Neutrophil (primary cell): ENCODE results near the gene EFNA5.

ENCODE experiments used
- H3K27ac ChIP-seq: fragments of 200-600 bp; sonication (generic); 2 replicates; pipeline ENCODE4 v1.5.1; 2016; ENCODE audit warnings: mild to moderate bottlenecking, moderate library complexity
- H3K27me3 ChIP-seq: fragments of 200-600 bp; sonication (generic); 2 replicates; pipeline ENCODE4 v1.6.0; 2016; ENCODE audit warnings: mild to moderate bottlenecking
- H3K36me3 ChIP-seq: fragments of 200-600 bp; sonication (generic); 2 replicates; pipeline ENCODE4 v1.5.1; 2017
- H3K4me1 ChIP-seq, 2 experiments: fragments of 200-600 bp in 1 of 2; sonication (generic) in 1 of 2; 1 replicate in 1 of 2; 2 replicates in 1 of 2; pipeline versions ENCODE4 v1.5.1 to v1.6.1; 2013 to 2016; ENCODE audit warnings: low read depth in 1 of 2, low read length in 1 of 2, mild to moderate bottlenecking in 1 of 2, moderate library complexity in 1 of 2; ENCODE audit not compliant: control insufficient read depth in 1 of 2, insufficient read depth in 1 of 2
- H3K4me3 ChIP-seq, 2 experiments: fragments of 200-600 bp in 1 of 2; sonication (generic) in 1 of 2; 1 replicate in 1 of 2; 2 replicates in 1 of 2; pipeline ENCODE4 v1.5.1; 2013 to 2016; ENCODE audit warnings: low read depth in 1 of 2, low read length in 1 of 2, mild to moderate bottlenecking in 1 of 2, moderate library complexity in 1 of 2
- H3K9me3 ChIP-seq: fragments of 200-600 bp; sonication (generic); 2 replicates; pipeline ENCODE4 v1.5.1; 2016
- TF ChIP-seq, protein P1 (sequence below): fragments of 200-600 bp; sonication (generic); IDR thresholded peaks from 2 replicates; pipeline ENCODE4 v1.5.1; 2016; ENCODE audit warnings: antibody characterized with exemption

The EFNA5 gene

GRCh38 chr5:107607671-107608345 lies 62.9 kb downstream of the EFNA5 start:
- H3K36me3 ChIP-seq, result no peaks in the 10 kb centered on the region
- H3K27me3 ChIP-seq, result peaks cover 14% of the 10 kb centered on the region
- no peaks in the 10 kb centered on the region for H3K4me1 ChIP-seq
- TF ChIP-seq, protein P1, sequence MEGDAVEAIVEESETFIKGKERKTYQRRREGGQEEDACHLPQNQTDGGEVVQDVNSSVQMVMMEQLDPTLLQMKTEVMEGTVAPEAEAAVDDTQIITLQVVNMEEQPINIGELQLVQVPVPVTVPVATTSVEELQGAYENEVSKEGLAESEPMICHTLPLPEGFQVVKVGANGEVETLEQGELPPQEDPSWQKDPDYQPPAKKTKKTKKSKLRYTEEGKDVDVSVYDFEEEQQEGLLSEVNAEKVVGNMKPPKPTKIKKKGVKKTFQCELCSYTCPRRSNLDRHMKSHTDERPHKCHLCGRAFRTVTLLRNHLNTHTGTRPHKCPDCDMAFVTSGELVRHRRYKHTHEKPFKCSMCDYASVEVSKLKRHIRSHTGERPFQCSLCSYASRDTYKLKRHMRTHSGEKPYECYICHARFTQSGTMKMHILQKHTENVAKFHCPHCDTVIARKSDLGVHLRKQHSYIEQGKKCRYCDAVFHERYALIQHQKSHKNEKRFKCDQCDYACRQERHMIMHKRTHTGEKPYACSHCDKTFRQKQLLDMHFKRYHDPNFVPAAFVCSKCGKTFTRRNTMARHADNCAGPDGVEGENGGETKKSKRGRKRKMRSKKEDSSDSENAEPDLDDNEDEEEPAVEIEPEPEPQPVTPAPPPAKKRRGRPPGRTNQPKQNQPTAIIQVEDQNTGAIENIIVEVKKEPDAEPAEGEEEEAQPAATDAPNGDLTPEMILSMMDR, result no peak
- H3K27ac ChIP-seq, result no peak overlapping the region
- H3K4me3 ChIP-seq, result no peak overlapping the region
- no peaks in the 10 kb centered on the region for H3K9me3 ChIP-seq

- Histone ChIP-seq H3K27me3 (peaks cover 14% of the 10 kb centered on the region), H3K27ac (no peak overlapping the region)
These were observed 63.5 kb downstream of the EFNA5 start for GRCh38 chr5:107607196-107607595.

DNA sequence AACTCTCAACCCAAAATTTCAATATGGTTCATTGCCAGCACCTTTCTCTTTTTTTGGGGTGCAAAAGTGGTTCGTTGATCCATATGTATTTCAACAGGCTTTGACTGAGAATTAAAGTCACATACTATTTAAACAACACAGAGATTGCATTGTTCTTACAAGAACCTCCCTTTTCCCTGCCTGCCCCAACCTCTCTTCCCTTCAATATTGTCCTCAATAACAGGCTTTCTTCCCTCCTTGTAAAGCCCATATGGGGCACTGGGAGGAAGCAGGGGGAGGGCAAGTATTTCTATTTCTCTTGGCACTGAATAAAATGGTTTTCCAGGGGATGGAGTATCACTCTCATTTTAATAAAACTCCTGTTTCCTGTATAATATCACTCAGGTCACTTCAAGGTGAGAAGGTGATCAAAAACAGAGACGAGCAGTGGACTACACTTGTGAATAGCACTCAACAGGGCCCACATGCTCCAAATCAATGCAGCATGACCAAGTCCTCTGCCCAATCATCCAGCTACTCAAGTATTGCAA lies 65.1 kb downstream of the EFNA5 start:
- H3K9me3 ChIP-seq, result no peaks in the 10 kb centered on the region
- no peak overlapping the region for H3K27ac ChIP-seq
- H3K4me3 ChIP-seq, result no peak overlapping the region
- H3K4me1 ChIP-seq, result no peaks in the 10 kb centered on the region
- TF ChIP-seq, protein P1, result no peak
- H3K27me3 ChIP-seq, result peaks cover 14% of the 10 kb centered on the region
- no peaks in the 10 kb centered on the region for H3K36me3 ChIP-seq

More at GRCh38 chr5:107607196-107607595, 63.5 kb downstream of the EFNA5 start:
- H3K36me3 ChIP-seq, result no peaks in the 10 kb centered on the region
- H3K9me3 ChIP-seq, result no peaks in the 10 kb centered on the region
- TF ChIP-seq, protein P1, result no peak
- no peaks in the 10 kb centered on the region for H3K4me1 ChIP-seq
- no peak overlapping the region for H3K4me3 ChIP-seq

DNA sequence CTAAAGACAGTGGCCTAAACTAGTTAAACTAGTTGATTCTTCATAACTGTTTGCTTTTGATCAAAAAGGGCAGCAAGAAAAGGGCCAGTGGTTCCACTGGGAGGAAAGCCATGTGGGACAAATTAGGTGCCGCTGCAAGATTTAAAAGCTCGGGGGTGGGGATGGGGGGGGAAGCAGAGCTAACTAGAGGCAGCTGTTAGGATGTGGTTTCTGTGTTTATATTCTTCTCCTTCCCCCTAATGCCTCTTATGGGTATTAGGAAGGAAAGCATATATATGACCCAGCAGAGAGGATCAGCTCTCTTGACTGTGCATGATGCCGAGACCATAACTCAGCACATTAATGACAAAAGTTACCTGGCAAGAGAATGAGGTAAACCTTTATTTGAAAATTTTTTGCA lies 65.7 kb downstream of the EFNA5 start:
- Histone ChIP-seq H3K27me3 (peaks cover 14% of the 10 kb centered on the region), H3K4me1 (no peaks in the 10 kb centered on the region), H3K27ac (no peak overlapping the region), H3K4me3 (no peak overlapping the region), H3K9me3 (no peaks in the 10 kb centered on the region), H3K36me3 (no peaks in the 10 kb centered on the region)
- TF ChIP-seq, protein P1, result no peak

GRCh38 chr5:107604146-107604910 lies 66.4 kb downstream of the EFNA5 start:
- Histone ChIP-seq H3K4me1 (no peaks in the 10 kb centered on the region), H3K27me3 (peaks cover 14% of the 10 kb centered on the region), H3K9me3 (no peaks in the 10 kb centered on the region), H3K27ac (no peak overlapping the region), H3K36me3 (no peaks in the 10 kb centered on the region), H3K4me3 (no peak overlapping the region)
- TF ChIP-seq, protein P1, result no peak
